BJ (cell line): ENCODE measurements around the gene OR2AG1. TPM values are rescaled to one million over a fixed set of nuclear protein-coding genes. Genes with fewer than 3 reads are reported as not detected.

Experiments
- CTCF ChIA-PET: fragments of 350-600 bp; formaldehyde crosslinking; extraction: SDS; loops from one replicate; lab custom pipeline; 2021; ENCODE audit warnings: antibody characterized with exemption, inconsistent platforms; lab: Yijun Ruan, JAX
- POLR2A ChIA-PET: fragments of 300-600 bp; sonication (Branson Sonifier 250); formaldehyde crosslinking; extraction: SDS; loops from one replicate; lab custom pipeline; 2021; ENCODE audit warnings: antibody characterized with exemption; lab: Charles Lee
- DNase-seq: peaks from one replicate; pipeline ENCODE4 v3.0.0-alpha.2; 2011; ENCODE audit warnings: low read depth
- H3K27me3 ChIP-seq: 2 replicates; pipeline ENCODE4 v1.6.0; 2011; ENCODE audit warnings: low read length; ENCODE audit not compliant: control insufficient read depth, insufficient read depth
- H3K36me3 ChIP-seq: 2 replicates; pipeline ENCODE4 v1.5.1; 2011; ENCODE audit warnings: low read length; ENCODE audit not compliant: control insufficient read depth, insufficient read depth
- H3K4me3 ChIP-seq: 2 replicates; pipeline ENCODE4 v1.5.1; 2011; ENCODE audit warnings: low read depth, mild to moderate bottlenecking, control low read depth, low read length
- polyA minus RNA-seq: library from RNA; depleted of rRNA, polyadenylated mRNA; stranded (reverse); fragments of >200 nt; gene quantifications from 2 replicates; pipeline ENCODE4 v1.2.3, GENCODE V29; 2011; rRNA and poly(A)+ RNA removed
- polyA plus RNA-seq: library from polyadenylated mRNA; depleted of rRNA; stranded (reverse); fragments of >200 nt; gene quantifications from 2 replicates; pipeline ENCODE4 v1.2.3, GENCODE V29; 2011; rRNA removed
- TF ChIP-seq, protein P1 (sequence below): IDR thresholded peaks from 2 replicates; pipeline ENCODE4 v1.5.1; 2011; ENCODE audit warnings: low read depth, mild to moderate bottlenecking, control low read depth, inconsistent platforms, low read length, moderate library complexity; ENCODE audit not compliant: insufficient read depth

The OR2AG1 gene, protein sequence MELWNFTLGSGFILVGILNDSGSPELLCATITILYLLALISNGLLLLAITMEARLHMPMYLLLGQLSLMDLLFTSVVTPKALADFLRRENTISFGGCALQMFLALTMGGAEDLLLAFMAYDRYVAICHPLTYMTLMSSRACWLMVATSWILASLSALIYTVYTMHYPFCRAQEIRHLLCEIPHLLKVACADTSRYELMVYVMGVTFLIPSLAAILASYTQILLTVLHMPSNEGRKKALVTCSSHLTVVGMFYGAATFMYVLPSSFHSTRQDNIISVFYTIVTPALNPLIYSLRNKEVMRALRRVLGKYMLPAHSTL
- not detected in 2 replicates for polyA plus RNA-seq
- not detected in 2 replicates for polyA minus RNA-seq

DNA sequence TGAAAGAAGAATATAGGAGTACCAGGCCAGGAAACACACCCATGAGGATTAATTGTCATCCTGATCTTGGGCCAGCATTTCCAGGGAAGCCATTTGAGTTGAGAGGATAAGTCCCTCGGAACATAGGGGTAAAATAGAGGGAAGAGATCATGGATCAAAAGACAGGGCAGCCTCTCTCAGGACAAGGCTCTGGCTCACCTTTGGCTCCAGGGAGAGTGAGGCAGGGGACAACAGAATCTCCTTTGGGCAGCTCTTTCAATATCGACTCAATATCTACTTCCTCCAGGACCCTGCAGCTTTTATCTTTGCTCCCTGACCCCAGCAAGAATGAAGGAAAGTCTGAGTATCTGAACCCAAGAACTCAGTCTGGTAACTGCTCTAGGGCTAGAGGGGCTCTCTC, at the start of gene OR2AG1:
TSS of gene OR2AG1 (plus strand) at position 301 of the 400 bp plus-strand sequence. CDS start 2,018 bp downstream, outside the sequence.
- ChIA-PET POLR2A (no interaction called here), CTCF (no interaction called here)
- H3K4me3 ChIP-seq = no peak within 1 kb of the TSS
- no peak for DNase-seq
- H3K36me3 ChIP-seq = no peaks in the 10 kb centered on the region
- no peaks in the 10 kb centered on the region for H3K27me3 ChIP-seq
- TF ChIP-seq, protein P1, sequence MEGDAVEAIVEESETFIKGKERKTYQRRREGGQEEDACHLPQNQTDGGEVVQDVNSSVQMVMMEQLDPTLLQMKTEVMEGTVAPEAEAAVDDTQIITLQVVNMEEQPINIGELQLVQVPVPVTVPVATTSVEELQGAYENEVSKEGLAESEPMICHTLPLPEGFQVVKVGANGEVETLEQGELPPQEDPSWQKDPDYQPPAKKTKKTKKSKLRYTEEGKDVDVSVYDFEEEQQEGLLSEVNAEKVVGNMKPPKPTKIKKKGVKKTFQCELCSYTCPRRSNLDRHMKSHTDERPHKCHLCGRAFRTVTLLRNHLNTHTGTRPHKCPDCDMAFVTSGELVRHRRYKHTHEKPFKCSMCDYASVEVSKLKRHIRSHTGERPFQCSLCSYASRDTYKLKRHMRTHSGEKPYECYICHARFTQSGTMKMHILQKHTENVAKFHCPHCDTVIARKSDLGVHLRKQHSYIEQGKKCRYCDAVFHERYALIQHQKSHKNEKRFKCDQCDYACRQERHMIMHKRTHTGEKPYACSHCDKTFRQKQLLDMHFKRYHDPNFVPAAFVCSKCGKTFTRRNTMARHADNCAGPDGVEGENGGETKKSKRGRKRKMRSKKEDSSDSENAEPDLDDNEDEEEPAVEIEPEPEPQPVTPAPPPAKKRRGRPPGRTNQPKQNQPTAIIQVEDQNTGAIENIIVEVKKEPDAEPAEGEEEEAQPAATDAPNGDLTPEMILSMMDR = no peak

DNA sequence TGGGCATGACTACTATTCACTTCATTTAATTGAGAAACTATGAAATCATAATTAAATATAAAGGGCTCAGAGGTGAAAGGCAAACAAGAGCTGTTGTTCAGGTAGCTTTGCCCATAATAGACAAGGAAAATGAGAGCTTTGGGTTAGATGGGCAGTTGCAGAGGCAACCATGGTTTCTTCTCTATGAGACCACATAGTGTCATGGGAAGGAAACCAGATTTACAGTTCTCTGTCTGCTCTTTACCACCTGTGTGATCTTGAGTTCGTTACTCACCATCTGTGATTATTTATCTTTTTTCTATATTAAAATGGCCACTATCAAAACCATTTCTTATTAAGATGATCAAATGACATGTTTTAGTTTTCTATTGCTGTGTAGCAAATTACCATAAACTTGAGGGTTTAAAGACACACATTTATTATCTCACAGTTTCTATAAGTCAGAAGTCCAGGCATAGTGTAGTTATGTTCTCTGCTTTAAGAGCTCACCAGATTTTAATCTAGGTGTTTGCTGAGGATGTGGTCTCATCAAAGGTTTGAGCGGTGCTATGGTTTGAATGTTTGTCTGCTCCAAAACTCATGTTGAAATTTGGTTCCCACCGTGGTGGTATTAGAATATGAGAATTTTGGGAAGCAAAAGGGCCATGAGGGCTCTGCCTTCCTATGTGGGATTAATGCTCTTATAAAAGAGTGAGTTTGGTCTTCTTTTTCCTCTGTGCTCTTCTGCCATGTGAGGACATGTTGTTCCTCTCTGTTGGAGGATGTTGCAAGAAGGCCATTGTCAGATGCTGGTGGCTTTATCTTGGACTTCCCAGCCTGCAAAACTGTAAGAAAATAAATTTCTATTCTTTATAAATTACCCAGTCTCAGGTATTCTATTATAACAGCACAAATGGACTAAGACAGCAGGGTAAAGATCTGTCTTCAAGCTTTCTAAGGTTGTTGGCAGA, 49.2 kb upstream of the OR2AG1 start:
- DNase-seq = no peak
- H3K27me3 ChIP-seq = 0 out of 2 replicates have a peak, but pooled peaks cover under 1% of the 10 kb centered on the region
- no peaks in the 10 kb centered on the region for H3K36me3 ChIP-seq
- H3K4me3 ChIP-seq = no peak overlapping the region
- ChIA-PET POLR2A (no interaction called here), CTCF (interaction anchor here (11.2 kb wide), 1 partner anchor 23 kb away, joined by 110 read pairs; no protein-coding TSS in a partner anchor)
- TF ChIP-seq, protein P1 = no peak

DNA sequence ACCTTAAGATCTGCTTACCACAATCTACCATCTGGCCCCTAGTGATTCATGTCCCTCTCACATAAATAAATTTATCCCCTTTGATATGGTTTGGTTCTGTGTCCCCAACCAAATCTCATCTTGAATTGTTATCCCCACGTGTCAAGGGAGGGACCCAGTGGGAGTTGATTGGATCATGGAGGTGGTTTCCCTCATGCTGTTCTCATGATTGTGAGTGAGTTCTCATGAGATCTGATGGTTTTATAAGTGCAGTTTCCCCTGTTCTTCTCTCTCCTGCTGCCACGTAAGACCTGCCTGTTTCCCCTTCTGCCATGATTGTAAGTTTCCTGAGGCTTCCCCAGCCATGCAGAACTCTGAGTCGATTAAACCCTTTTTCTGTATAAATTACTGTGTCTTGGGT, 48.2 kb upstream of the OR2AG1 start:
- DNase-seq = no peak
- POLR2A ChIA-PET = no interaction called here
- Histone ChIP-seq H3K27me3 (no peaks in the 10 kb centered on the region), H3K4me3 (no peak overlapping the region), H3K36me3 (no peaks in the 10 kb centered on the region)
- TF ChIP-seq, protein P1 = no peak
- CTCF ChIA-PET = interaction anchor here (0.9 to 11.2 kb wide), 2 partner anchors 11 to 22 kb away, joined by 3 to 110 read pairs; no protein-coding TSS in a partner anchor

DNA sequence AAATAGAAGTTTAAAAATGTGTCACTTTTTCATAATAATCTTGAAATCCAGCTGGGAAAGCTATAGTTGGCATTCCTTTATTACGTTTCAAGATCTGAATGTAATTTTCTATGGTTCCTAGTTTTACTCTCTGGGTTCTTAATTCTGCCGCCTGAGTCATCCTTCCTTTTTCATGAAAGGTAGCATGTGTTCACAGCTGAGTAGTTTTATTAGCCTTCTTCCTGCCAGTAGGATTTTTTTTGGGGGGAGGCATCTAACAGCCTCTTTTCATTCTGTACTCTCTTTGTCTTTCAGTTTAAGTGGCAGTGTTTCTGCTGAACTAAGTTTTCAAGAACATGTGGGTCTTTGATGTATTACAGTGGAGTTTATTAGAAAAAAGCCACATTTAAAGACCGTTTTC, 47.5 kb upstream of the OR2AG1 start:
- Histone ChIP-seq H3K27me3 (no peaks in the 10 kb centered on the region), H3K36me3 (no peaks in the 10 kb centered on the region), H3K4me3 (no peak overlapping the region)
- ChIA-PET CTCF (interaction anchor here (0.9 to 11.2 kb wide), 2 partner anchors 10 to 22 kb away, joined by 3 to 110 read pairs; no protein-coding TSS in a partner anchor), POLR2A (interaction anchor here (0.6 kb wide), 1 partner anchor 285 kb away, joined by 4 read pairs; the partner anchor contains the start of genes NLRP14 and ZNF214)
- DNase-seq = no peak
- TF ChIP-seq, protein P1 = no peak
